Cardiac septum (tissue), 1 donor: ENCODE data around the gene DRC1. TPM values are rescaled to one million over a fixed set of nuclear protein-coding genes. Genes with fewer than 3 reads are reported as not detected.

Source experiments
- DNase-seq: peaks from one replicate; pipeline ENCODE4 v3.0.0-alpha.2; 2020; ENCODE audit warnings: low spot score
- intact Hi-C: fragments of 100-400 bp; cut with DNase I; formaldehyde crosslinking; loops from one replicate; pipeline ENCODE4 v1.14.0; 2022
- total RNA-seq: library from RNA; stranded (reverse); fragmentation: NEBNext Ultra II Directional; extraction: Animal tissue kit (Norgen Biotek cat#: 25700); gene quantifications from one replicate; pipeline ENCODE4 v1.2.1, GENCODE V29; 2021
- donor health status: DM: no; HTN: no; CAD: no.

DRC1 gene
- total RNA-seq, 1 donor from 2014 or later, result 0.13 TPM

- DNase-seq, result no peak
- intact Hi-C loops, result no loop called here
Measured at GRCh38 chr2:26485099-26485498, 83.4 kb downstream of the DRC1 start.

DNA sequence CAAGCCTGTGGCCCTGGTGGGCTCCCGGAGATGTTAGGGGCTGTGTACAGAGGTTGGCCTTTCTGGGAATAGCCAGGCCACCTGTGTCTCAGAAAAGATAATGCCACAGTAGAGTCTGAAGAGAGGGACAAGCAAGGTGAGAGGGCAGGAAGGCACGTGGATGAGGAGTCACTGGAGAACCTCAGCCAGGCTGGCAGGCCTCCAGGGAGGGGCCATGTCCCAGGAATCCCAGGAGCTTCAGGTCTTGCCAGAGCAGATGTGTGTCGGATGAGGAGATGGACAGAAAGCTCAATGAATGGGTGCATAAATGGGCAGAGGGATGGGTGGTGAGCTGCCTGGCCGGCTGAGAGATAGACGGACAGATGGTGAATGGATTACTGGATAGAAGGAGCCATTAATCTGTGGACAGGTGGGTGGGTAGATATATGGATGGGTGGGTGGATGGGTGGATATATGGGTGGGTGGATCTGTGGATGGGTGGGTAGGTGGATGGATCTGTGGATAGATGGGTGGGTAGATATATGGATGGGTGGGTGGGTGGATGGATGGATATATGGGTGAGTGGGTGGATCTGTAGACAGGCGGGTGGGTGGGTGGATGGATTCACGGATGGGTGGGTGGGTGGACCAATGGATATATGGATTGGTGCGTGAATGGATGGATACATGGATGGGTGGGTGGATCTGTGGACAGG lies 84.2 kb downstream of the DRC1 start:
- intact Hi-C loops, result no loop called here
- no peak for DNase-seq

GRCh38 chr2:26486789-26487188 lies 85.1 kb downstream of the DRC1 start:
- no peak for DNase-seq

GRCh38 chr2:26487192-26487591 lies 85.5 kb downstream of the DRC1 start:
- no peak for DNase-seq
- intact Hi-C loops, result no loop called here

More at GRCh38 chr2:26486789-26487188, 85.1 kb downstream of the DRC1 start:
- intact Hi-C loops, result no loop called here

DNA sequence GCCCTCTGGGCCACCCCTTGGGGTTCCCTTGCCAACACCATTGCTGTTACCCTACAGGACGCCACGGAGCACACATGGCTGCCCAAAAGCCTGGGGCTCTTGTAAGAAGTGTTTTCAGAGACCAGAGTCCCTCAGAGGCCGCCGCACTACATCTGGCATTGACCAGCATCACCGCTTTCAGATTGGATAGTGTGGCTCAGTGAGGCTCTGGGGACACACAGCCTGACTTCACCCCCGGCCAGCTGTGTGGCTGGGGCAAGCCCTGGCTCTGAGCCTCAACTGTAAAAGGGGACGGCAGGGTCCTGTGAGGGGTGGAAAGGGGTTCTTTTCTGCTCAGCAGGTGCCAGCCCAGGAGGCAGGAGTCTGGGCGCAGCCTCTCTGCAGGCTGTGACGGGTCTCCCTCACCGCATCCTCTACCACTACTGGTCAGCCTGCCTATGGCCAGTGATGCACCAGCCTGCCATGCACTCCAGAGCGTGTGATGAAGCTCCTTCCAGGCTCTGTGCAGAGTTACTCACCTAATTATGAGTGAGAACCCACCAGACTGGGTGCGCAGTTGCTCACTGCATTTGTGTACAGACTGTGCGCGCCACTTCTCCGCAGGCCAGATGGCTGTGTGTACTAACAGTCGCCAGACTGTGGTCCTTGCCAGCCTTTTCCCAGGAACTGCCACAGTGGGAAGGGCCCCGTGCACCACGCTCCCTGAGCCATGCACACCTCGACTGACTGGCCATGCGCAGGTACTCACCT lies 86.9 kb downstream of the DRC1 start:
- DNase-seq, result no peak
- intact Hi-C loops, result no loop called here

DNA sequence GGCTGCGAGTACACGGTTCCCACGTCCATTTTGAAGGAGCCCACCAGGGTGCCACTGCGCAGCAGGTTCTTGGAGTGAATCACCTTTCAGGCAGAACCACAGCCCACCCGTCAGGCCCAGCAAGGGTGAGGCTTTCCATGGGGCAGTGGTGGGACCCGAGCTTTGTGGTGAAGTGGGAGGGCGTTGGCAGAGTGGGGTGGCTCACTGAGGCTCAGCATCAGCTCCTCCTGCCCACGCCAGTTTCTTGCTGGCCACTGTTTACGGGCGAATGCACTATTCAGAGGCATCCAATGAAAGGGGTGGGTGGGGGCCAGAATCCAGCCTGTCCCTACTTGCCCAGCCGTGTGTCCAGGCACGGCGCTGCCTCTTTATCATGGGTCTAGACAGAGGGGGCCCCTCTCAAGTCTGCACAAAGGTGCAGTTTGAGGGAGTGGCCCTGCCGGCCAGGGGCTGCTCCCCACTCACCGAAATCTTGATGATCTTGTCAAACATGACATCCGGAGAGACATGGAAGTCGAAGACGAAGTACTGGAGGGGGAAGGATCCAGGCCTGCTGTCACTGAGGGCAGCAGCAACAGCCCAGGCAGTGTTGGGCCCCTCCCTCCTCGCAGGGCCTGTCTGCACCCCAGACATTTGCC lies 87.6 kb downstream of the DRC1 start:
- intact Hi-C loops, result no loop called here
- DNase-seq, result no peak

GRCh38 chr2:26491563-26492167 lies 89.9 kb downstream of the DRC1 start:
- intact Hi-C loops, result no loop called here
- DNase-seq, result no peak

DNA sequence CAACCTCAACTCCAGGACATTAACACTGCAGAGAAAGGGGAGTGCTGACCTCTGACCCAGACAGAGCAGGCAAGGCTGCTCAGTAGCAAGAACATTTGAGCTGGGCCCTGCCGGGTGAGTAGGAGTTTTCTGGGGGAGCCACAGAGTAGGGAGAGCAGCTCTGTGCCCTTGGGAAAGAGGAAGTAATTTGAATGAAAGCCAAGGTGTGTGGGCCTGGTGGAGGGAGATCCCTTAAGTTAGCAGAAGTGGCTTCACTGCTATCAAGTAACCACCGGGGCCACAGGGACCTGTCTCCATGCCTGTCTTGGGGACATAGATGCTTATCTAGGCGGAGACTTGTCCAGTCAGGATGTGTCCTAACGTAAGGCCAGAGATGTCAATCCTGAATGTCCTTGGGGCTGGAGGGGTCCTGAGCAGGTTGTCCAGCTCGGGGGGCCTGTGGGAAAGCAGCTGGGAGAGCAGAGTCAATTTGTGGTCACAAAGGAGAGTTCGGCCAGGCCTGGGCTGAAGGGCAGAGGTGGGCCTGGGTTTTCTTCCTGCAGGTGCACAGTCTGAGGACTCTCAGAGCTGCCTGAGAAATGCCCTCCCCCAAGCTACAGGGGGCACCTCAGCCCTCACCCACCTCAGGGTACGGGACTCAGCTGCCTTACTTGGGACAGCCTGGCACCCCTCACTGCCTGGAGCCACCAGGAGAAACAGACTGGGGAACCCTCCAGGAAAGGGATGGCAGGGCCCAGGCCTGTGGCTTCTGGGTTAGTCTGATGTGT lies 91.2 kb downstream of the DRC1 start:
- intact Hi-C loops, result no loop called here
- no peak for DNase-seq

GRCh38 chr2:26493566-26493965 lies 91.8 kb downstream of the DRC1 start:
- DNase-seq, result no peak
- intact Hi-C loops, result no loop called here

GRCh38 chr2:26494199-26494598 lies 92.5 kb downstream of the DRC1 start:
- intact Hi-C loops, result no loop called here
- DNase-seq, result no peak

DNA sequence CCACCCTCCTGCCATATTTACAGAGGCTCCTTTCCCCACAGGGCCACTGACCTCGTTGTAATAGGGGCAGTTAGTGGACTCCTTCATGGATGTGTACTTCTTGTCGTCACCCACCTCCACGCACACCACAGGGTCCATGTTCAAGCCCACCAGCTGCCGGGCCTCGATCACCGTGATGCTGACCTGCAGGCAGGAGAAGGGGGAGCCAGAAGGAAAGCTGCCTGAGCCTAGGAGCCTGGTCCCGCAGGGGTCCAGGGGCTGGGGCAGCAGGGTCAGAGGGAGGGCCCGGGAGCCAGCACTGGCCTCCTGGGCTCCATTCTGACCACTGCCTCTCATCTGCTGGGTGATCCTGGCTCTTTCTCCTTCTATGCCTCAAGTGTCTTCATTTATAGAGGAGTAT lies 93.2 kb downstream of the DRC1 start:
- intact Hi-C loops, result no loop called here
- no peak for DNase-seq

DNA sequence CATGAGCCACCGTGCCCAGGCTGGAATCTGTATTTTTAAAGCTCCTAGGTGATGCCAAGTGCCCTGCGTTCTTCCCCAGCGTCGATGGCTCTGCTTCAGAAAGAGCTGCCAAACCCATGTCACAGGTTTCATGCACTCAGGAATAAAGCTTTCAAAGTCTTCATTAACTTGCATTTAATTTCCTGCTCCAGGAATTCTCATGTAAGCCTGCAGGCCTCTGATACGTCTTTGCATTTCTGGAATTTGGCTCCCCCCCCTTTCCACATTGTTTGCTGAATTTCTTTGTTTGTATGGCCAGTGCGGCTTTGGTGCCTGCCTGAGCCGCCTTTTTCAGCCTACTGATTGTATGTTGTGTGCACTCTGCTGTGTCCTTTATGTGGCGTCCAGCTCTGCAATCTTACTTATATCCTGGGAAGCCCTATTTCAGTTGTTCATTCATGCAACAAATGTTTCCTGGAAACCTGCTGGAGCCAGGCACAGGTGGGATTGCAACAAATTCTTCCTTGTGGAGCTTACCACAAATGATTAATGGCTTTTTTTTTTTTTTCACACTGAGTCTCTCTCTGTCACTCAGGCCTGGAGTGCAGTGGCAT lies 94.1 kb downstream of the DRC1 start:
- DNase-seq, result no peak
- intact Hi-C loops, result no loop called here

GRCh38 chr2:26500406-26500805 lies 98.7 kb downstream of the DRC1 start:
- DNase-seq, result no peak
- intact Hi-C loops, result loop anchor here (5.0 kb wide), 1 partner anchor 77 kb away; no protein-coding TSS in a partner anchor

- intact Hi-C loops, result loop anchor here (5.0 kb wide), 1 partner anchor 74 kb away; no protein-coding TSS in a partner anchor
- DNase-seq, result peak; percentile 89
Measured at GRCh38 chr2:26503231-26503880, 101.6 kb downstream of the DRC1 start.

DNA sequence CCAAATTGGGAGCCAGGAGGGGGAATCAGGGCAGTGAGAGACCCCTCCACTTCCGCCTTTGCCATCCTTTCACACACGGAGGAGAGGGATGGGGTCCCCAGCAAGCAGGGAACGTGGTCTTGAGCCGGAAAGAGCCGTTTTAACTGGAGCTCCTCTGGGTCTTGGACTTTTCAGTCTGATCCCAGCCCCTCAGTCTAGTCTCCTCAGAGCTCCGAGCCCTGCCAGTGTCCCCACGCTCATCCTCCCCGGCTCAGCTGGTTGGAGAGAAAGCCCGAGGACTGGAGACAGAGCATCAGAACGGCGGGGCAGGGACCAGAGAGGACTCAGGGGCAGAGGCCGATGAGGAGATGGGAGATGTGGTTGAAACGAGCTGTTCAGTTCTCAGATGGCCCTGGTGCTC lies 102.3 kb downstream of the DRC1 start:
- intact Hi-C loops, result loop anchor here (5.0 kb wide), 1 partner anchor 73 kb away; no protein-coding TSS in a partner anchor
- no peak for DNase-seq

DNA sequence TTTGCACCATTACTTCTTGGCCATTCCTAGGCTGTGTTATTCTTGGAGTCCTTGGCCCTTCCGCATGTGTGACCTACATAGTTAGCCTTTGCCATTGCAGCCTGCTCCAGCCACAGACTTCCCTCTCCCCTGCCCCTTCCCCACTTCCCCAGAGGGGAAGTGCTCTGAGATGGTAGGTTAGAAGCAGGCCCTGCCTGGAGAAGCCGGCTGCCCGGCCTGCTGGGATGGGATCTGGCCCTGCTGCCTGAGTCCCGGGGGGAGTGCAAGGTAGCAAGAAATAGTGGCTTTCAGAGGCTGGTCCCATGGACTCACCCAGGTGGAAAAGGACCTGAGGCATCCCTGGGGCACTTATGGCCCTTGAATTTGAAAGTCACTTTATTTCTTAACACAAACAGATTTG lies 104.6 kb downstream of the DRC1 start:
- intact Hi-C loops, result no loop called here
- DNase-seq, result no peak
